AML-193 (cell line): ENCODE measurements around the gene ATP5F1D.

Source experiments
- DNase-seq, 2 experiments: peaks; one replicate each; lab custom pipeline; 2025; lab: John Stamatoyannopoulos, UW

Gene ATP5F1D

DNA sequence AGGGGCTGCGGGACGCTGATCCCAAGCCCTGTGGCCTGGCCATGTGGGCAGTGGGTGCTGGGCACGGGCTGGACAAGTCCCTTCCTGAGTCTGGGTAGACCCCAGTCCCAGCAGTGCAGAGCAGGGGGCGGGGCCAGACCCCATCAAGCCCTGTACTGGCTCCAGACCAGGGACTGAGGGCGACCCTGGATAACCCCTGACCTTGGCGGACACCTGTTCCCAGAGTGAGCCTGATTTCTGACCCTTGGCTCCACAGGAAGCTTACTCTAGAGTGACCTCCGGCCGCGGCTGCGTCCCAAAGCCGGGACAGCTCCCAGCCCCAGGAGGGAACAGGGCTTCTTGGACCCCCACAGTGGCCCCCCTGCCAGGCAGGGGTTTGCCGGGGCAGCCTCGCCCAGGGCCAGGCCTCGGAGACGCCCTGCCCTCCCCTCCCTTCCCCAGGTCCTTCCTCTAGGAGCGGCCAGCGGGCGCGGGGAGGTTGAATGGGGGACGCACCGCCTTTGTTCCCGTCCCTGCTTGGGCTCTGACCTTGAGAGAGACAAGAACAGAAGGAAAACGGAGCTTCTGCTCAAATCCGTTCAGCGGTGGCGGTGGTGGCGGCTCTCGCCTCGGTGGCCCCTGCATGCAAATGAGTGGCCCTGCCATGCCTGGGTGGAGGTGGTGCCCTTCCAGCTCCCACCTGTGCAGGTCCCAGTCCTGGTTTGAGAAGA, 41.8 kb downstream of the ATP5F1D start:
- DNase-seq: no peak

DNA sequence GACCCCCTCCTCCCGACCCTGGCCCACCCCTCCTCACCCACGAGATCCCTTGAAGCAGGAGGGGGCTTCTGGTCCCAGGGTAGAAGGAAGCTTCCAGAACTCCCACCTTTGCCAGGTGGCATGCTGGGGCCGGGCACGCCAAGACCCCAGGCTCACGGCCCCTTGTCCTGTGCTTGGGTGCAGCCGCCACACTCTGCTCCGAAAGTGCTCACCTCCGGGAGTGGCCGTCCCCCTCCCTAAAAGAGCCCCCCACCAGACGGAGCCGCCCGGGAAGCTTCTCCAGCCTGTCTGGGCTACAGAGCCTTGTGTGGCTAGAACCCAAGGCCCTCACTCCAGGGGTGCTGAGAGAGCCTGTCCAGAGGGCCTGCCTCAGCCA, 42.4 kb downstream of the ATP5F1D start:
- no peak for DNase-seq

DNA sequence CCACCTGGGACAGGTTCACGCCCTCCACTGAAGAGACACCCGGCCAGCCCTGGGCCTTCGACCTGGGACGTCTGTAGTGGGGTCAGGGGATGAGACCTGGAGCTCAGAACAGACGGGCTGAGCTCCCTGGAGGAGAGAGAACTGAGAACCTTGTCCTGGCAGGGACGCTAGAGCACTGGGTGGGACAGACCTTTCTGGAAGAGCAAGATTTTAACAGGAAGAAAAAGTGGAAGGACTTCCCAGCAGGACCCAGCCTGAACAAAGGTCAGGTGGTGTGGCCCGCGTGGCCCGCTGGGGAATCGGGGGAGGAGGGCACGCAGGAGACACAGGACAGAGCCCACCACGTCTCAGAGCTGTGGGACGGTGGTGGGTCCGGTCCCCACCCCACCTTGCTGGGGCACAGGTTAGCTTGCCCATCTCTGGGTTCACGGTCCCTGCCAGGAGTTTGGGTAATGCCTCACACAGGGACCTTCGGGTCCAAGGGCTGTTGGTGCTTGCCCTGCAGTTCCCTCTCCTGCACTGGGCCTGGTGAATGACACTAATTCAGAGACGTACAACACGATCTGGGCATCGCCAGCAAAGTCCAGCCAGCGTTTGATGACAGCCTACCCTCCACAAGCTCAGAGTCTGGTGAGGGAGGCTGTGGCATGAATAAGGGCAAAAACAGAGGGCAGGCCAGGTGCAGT, 42.9 kb downstream of the ATP5F1D start:
- DNase-seq: no peak

DNA sequence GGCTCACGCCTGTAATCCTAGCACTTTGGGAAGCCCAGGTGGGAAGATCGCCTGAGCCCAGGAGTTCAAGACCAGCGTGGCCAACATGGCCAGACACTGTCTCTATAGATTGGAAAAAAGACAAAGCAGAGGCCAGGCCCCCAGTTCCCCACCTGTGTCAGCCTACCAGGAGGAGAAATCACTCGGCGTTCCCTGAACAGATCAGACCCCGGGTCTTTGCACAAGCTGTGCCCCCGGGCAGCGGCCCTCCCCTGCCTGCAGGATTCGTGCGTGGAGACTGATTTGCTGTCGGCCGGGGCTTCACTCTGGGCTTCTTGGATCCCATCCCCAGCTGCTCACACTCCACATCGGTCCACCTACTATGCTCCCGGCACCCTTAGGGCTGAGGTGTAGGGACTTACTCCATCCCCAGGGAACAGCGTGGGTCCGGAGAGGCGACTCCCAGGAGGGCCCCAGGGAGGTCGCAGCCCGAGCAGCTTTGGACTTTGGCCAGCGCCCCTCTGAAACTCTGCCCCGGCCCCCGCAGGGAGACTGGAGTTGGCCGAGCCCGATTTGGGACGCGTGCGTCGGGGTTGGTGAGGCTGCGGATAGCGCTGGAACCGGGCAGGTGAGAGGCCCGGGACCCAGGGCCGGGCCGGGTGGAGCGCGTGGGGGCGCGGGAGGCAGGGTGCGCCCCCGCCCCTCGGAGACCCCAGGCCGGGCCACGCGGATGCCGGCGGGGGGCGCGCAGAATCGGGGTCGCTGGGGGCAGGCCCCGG, 43.6 kb downstream of the ATP5F1D start:
- no peak for DNase-seq

DNA sequence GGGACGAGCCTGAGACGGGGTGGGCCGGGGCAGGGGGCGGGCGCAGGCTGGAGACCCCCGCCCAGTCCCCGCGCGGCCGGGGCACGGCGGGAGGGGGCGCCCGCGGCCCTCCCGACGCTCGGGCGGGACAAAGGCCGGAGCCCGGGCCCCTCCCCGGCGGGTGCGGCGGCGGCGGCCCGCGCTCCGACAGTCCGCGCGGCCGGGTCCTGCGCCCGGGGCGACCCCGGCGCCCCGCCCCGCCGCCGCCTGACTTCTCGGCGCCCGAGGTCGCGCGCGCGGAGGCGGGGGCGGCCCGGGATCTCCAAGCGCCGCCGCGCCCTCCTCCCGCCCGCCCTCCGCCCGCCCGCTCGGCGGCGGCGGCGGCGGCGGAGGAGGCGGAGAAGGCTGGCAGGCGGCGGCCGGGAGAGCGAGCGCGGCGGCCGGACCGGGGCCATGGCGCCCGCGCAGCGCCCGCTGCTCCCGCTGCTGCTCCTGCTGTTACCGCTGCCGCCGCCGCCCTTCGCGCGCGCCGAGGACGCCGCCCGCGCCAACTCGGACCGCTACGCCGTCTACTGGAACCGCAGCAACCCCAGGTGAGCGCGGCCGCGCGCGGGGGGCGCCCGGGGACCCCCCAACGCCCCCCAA, 44.3 kb downstream of the ATP5F1D start, which contains the start of gene EFNA2:
Gene EFNA2, plus strand, starts transcription at position 137 of the 624 bp plus-strand sequence. Its CDS starts 296 bp downstream, at position 433.
- DNase-seq: no peak

DNA sequence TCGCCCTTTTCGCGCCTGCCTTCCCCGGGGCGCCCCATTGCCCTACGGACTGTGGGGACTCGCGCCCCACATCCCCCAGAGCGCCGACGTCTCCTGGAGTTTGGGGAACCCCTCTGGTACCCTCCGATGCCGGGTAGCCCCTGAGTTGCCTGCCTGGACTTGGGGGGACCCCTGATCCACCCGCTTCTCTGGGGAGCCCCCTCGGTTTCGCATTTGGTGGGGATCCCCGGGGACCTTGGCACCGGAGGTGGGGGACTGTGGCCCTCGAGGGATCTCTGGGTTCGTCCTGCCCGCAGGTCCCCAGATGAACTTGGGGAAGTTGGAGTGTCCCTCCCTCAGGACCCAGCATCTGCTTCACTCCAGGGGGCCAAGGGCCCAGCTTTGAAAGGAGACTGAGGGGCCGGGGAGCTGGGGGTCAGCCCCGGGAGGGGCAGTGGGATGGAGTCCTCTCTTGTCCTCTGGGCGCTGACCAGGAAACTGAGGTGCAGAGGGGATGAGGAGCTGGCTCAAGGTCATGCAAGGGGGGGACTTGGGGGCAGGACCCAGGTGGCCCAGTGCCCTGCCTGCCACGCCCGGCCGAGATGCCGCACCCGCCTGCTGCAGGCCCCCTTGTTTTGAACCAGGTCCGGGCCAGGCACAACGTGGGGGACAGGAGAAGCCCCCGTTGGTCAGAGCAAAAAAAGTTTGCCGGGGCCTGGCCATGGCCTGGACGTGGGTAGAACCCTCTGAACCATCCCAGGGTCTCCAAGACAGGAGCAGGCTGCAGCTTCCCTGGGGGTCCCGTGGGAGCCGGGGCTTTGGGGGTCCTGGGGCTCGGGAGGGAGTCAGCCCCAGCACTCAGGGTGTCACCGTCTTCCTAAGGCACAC, 45.2 kb downstream of the ATP5F1D start:
- DNase-seq: no peak

DNA sequence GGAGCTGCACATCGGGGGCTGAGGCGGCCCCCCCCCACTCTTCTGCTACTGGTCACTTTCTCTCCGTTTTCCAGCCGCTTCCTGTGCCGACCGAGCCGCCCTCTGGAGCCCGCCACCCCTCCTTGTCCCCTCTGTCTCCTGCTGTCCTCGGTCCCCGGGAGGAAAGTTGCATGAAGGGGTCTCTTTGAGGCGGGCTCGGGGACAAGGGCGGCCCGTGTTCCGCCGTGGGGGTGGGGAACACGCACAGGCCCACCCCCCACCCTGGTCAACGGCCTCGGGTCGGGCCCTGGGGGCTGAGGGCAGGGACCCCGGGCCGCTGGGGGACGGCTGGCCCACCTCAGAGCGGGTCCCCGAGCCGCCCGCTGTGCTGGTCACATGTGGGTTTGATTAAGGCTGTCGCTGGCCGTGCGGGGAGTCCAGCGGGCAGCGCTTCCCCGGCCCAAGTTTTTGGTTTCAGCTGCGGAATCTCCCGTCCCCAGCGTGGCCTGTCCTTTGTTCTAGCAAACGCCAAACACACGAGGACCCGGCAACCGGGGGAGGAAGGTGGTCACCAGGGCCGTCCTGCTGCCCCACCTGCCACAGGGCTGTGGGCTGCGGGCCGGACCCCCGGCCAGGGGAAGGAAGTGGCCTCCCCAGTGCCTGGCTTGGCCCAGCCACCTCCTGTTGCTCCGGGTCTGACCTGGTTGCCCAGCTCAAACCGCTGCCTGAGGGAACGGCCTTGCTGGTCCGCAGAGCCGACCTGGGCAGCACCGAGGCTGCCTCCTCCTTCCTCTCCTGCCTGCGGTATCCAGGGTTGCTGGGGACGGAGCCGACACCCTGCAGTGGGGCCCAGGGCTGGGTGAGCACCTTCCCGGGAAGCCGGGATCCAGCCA, 46.0 kb downstream of the ATP5F1D start:
- no peak for DNase-seq

DNA sequence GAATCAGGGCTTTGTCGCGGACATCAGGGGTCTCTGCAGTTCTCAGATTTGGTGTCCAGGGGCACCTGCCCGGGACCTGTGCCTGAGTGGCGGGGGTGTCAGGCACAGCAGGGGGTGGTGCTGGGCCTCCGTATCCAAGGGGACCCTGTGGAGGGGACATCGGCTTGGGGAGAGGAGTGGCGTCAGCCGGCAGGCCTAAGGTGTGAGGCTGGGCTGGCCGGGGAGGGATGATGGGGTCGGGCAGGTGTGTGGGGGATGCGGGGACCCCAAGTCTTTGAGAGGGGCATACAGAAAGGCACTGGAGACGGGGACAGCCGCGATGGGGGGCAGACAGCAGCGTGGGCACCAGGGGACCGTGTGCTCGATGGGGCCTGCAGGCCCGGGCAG, 46.7 kb downstream of the ATP5F1D start:
- DNase-seq: no peak

DNA sequence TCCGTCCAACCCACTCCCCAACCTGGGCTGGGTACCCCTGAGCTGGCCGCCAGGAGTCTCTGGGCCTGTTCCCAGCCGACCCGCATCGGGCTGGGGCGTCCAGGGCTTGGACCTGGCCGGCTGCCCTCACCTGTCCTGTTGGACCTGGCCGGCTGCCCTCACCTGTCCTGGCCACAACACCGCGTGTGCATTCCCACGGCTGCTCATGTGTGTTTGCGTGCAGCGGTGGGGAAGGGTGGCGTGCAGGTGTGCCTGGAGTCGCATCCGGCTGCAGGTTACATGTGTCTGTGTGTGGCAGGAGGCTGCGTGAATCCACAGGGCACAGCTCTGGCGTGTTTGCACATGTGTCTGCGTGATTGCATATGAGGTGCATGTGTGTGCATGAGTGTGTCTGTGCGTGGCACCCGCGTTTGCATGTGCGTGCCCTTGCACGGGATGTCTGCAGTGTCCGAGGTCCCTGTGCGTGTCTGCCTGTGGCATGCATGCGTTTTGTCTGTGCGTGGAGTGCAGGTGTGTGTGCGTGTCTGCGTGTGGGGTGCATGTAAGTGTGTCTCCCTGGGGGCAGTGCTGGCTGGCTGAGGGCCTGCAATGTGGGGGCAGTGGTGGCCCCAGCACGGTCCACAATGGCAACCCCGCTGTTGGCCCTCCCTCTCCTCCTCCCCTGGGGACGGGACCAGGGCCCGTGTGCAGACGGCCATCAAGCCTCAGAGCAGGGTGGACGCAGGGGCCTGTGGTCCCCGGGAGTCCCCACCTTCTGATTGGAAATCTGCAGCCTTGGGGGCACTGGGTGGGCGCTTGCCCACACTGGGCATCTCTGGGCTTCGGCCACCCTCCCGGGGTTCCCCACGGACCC, 47.5 kb downstream of the ATP5F1D start:
- DNase-seq: no peak

DNA sequence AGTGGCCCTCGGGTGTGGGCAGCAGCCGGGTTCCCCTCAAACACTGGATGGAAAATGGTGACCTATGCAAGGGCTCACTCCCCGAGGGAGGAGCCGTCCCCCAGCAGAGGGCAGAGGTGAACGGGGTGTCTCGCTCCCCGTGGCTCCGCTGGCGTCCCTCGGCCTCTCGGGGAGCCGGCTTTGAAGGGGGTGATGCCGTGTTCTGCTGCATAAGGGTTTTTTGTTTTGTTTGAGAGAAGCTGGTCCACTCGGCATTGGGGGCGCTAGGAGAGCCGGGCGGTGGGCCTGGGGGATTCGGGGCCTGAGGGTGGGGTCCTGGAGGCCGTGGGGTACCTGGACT, 48.1 kb downstream of the ATP5F1D start:
- DNase-seq: no peak

DNA sequence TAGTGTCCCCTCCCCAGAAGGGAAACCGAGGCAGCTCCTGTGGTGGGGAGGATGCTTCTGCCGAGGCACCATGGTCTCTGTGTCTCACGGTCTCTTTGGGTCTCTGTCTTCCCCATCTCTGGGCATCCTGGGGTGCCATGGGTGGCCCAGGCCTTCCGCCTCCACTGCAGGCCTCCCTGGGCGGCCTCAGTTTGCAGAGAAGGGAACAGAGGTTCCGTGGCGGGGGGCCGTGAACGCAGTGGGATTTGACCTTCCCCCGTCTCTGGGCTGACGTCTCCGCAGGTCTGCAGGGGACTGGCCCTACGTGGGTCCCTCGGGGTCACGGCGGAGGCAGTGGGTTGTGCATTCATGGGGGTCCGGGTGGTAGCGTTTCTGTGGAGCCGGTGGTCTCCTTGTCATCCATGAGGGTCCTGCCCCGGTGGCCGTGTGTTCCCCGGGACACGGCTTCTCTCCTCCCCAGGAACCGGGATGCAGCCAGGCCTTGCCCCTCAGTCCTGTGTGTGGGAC, 48.7 kb downstream of the ATP5F1D start:
- no peak for DNase-seq

DNA sequence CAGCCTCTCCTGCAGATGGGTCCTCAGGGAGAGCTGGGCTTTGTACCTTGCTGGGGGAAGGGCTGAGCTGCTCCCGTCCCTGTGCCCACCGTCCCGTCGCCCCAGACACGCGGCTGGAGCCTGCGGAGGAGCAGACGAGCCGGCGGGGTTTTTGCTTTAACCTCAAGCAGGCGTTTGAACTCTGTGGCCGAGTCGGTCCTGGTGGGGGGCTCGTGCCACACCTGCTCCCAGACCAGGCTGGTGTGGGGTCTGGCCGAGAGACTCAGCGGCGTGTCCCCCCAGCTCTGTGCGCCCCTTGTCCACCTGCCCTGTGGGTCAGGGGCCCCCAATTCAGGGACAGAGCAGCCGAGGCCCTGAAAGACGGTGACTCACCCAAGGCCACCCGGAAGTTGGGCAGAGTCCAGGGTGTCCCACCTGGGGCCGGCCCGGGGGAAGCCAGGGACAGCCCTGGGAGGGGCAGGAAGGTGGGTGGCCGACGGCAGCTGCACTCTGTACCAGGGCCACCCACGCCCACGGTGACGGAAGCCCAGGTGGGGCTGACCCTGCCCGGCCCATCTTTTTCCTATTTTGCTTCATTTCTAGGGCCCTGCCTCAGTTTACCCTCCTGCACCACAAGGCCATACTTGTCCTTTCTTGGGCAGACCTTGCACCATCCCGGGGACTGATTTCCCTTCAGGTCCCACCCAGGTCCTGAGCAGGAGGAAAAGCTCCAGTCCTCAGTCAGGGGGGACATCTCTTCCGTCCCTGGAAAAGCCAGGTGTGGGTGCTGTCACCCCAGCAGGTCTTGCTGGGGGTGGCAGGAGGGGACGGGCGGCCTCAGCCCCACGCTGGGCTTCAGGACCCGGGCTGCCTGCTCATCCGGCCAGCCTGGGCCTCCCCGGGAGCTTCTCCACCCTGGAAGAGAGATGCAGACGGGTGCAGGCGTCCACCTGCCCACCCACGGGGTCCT, 49.4 kb downstream of the ATP5F1D start:
- no peak for DNase-seq

DNA sequence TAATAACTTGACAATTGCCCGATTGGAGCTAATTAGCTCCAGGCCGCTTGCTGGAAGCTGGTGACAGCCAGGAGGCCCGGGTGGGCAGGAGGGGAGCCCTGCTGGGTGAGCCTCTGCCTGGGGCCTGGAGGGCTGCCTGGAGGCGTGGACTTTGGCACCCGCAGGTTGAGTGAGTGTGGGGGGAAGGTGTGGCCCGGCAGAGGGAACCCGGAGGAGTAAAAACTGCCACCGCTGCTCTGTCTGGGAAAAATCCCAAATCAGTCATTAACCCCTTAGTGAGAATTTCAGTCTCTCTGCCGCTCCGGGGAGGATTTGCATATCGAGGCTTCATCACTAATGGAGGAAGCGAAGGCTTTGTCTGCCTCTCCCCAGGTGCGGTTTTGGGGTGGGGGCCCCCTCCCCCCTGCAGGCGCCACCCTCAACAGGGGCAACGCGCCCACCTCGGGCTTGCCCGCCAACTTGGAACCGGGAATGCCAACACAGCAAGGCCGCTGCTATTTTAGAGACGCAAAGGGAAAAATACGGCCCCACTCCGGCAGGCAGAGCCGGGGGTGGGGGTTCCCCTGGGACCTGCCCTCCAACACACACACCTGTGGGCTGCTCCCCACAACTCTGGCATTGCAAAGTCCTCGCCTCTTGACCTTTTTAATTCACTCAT, 50.3 kb downstream of the ATP5F1D start:
- DNase-seq: no peak

DNA sequence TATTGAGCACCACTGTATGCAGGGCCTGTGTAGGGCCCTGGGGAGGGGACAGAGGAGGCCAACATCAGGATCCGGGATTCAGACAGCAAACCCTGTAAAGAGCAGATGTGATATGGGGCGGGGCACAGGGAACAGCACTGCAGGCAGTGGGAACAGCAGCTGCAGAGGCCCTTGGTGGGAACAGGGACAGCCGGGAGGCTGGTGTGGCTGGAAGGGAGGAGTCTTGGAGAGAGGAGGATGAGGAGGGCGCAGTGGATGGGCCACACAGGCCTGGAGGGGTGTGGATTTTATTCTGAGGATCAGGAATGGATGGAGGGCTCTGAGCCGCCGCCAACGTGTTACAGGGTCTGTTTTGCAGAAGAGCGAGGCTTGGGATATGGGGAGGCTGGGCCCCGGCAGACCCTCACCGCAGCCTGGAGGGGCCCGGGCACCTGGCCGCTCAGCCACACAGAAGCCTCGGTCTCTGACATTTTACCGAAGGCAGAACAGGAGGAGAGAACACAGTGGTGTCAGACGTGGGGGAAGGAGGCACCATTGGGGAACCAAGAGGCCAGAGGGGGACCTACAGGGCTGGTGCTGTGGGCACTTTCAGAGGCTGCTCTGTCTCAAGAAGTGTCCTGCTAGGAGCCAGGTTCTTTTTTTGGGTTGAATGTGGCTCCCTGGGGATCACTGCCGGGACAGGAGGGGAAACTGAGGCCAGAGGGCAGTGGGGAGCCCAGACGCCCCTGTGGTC, 51.0 kb downstream of the ATP5F1D start:
- DNase-seq: no peak

DNA sequence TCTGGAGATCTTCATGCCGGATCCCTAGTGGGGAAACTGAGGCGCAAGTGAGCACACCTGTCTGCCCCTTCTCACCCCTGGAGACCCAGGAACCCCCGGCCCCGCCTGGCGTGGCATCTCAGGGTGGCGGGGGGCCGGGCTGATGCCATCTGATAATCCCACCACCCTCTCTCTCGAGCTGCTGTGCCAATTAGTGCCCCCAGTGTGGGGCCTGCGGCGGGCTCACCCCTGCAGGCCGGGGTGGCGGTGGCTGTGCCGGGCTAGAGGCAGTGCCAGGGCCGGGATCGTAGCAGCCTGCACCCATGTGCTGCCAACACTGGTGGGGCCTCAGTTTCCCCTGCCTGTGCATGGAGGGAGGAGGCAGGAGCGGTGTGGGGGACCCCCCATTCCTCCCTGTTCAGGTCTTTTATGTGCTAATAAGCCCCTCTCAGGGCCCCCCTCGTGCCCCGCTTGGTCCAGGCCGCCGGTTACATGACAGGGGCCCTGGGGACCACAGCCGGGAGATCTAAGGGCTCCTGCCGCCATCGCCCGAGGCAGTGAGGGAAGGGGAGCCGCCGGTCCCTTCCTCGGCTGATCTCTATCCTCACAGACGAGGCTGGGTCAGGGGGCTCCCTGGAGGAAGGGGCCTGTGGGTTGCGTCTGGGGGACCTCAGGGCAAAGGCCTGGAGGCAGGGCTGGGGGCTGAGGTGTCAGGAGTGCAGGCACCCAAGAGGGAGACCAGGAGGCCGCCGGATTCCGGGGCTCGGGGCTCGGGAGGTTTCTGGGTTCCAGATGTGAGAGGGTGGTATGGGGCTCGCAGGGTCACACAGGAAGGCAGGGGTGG, 52.4 kb downstream of the ATP5F1D start:
- DNase-seq: no peak
